GM23338 (cell line): ENCODE data around the gene ARL2BP.

Source experiments
- CREB1 ChIP-seq: fragments of 250-450 bp; sonication (Bioruptor Pico); IDR thresholded peaks from 2 replicates; pipeline ENCODE4 v1.5.0; 2020; ENCODE audit warnings: low read depth, mild to moderate bottlenecking, moderate library complexity
- CTCF ChIP-seq, 2 experiments: fragments of 200-600 bp in 1 of 2; sonication (generic) in 1 of 2; conservative IDR thresholded peaks; 2 replicates each; pipeline versions ENCODE4 v1.5.1 to v1.6.1; 2016 to 2017; ENCODE audit warnings: antibody characterized with exemption in 2 of 2, low read depth in 2 of 2, mild to moderate bottlenecking in 2 of 2, moderate library complexity in 1 of 2
- EZH2 ChIP-seq: fragments of 200-600 bp; sonication (generic); IDR thresholded peaks from one replicate; pipeline ENCODE4 v1.8.0; 2017; ENCODE audit warnings: antibody characterized with exemption, mild to moderate bottlenecking, low read depth; ENCODE audit not compliant: unreplicated experiment
- EZH2phosphoT487 ChIP-seq: fragments of 200-600 bp; sonication (generic); IDR thresholded peaks from one replicate; pipeline ENCODE4 v1.8.1; 2018; ENCODE audit warnings: antibody characterized with exemption; ENCODE audit not compliant: unreplicated experiment
- JUNB ChIP-seq: IDR thresholded peaks from one replicate; pipeline ENCODE4 v1.6.1; 2016; ENCODE audit warnings: antibody characterized with exemption; ENCODE audit not compliant: unreplicated experiment
- POLR2AphosphoS5 ChIP-seq: IDR thresholded peaks from 2 replicates; pipeline ENCODE4 v1.6.1; 2016; ENCODE audit warnings: antibody characterized with exemption, low read depth
- STAT1 ChIP-seq: IDR thresholded peaks from one replicate; pipeline ENCODE4 v1.6.1; 2016; ENCODE audit warnings: antibody characterized with exemption; ENCODE audit not compliant: unreplicated experiment
- ZNF331 ChIP-seq: fragments of 250-450 bp; sonication (Bioruptor Pico); IDR thresholded peaks from 2 replicates; pipeline ENCODE4 v1.5.0; 2020; ENCODE audit warnings: low read depth, mild to moderate bottlenecking, moderate library complexity
- TF ChIP-seq, protein P1 (sequence below): IDR thresholded peaks from one replicate; pipeline ENCODE4 v1.6.1; 2018; ENCODE audit warnings: antibody characterized with exemption; ENCODE audit not compliant: unreplicated experiment

GRCh38 chr16:57271867-57272495 is 26.9 kb downstream of the ARL2BP start:
- no peak for TF ChIP-seq POLR2AphosphoS5
- no peak for TF ChIP-seq EZH2
- no peak for TF ChIP-seq CTCF (conservative IDR thresholded peaks at IDR 0.05; ENCODE audit: low read depth in 2 of 2)
- TF ChIP-seq JUNB = no peak
- TF ChIP-seq, protein P1, sequence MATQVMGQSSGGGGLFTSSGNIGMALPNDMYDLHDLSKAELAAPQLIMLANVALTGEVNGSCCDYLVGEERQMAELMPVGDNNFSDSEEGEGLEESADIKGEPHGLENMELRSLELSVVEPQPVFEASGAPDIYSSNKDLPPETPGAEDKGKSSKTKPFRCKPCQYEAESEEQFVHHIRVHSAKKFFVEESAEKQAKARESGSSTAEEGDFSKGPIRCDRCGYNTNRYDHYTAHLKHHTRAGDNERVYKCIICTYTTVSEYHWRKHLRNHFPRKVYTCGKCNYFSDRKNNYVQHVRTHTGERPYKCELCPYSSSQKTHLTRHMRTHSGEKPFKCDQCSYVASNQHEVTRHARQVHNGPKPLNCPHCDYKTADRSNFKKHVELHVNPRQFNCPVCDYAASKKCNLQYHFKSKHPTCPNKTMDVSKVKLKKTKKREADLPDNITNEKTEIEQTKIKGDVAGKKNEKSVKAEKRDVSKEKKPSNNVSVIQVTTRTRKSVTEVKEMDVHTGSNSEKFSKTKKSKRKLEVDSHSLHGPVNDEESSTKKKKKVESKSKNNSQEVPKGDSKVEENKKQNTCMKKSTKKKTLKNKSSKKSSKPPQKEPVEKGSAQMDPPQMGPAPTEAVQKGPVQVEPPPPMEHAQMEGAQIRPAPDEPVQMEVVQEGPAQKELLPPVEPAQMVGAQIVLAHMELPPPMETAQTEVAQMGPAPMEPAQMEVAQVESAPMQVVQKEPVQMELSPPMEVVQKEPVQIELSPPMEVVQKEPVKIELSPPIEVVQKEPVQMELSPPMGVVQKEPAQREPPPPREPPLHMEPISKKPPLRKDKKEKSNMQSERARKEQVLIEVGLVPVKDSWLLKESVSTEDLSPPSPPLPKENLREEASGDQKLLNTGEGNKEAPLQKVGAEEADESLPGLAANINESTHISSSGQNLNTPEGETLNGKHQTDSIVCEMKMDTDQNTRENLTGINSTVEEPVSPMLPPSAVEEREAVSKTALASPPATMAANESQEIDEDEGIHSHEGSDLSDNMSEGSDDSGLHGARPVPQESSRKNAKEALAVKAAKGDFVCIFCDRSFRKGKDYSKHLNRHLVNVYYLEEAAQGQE = no peak
- TF ChIP-seq EZH2phosphoT487 = no peak
- TF ChIP-seq ZNF331 (CRISPR knock-in tag) = no peak
- TF ChIP-seq CREB1 (CRISPR knock-in tag) = no peak
- TF ChIP-seq STAT1 = no peak
